ENCODE measurements around the gene TCF25.

The TCF25 gene

GRCh38 chr16:89841275-89841674 lies 32.1 kb upstream of the TCF25 start:
- TF ChIP-seq CTCF (IDR thresholded peaks at IDR 0.05; ENCODE audit: borderline replicate concordance, control extremely low read depth, extremely low read depth, insufficient read depth, missing control alignments): no peak
- DNase-seq (ENCODE audit: low spot score): peak; percentile 66
- in situ Hi-C loops (cut with MboI; ENCODE audit: low sequenced_read_pairs, unreplicated experiment): no loop called here

GRCh38 chr16:89842471-89843408 lies 30.7 kb upstream of the TCF25 start:
- in situ Hi-C loops (cut with MboI; ENCODE audit: low sequenced_read_pairs, unreplicated experiment): no loop called here
- no peak for TF ChIP-seq CTCF (IDR thresholded peaks at IDR 0.05; ENCODE audit: borderline replicate concordance, control extremely low read depth, extremely low read depth, insufficient read depth, missing control alignments)
- no peak for DNase-seq (ENCODE audit: low spot score)

- DNase-seq (ENCODE audit: low spot score): no peak
- in situ Hi-C loops (cut with MboI; ENCODE audit: low sequenced_read_pairs, unreplicated experiment): no loop called here
- no peak for TF ChIP-seq CTCF (IDR thresholded peaks at IDR 0.05; ENCODE audit: borderline replicate concordance, control extremely low read depth, extremely low read depth, insufficient read depth, missing control alignments)
Measured at GRCh38 chr16:89843409-89844350, 29.7 kb upstream of the TCF25 start.

GRCh38 chr16:89844739-89845339 lies 28.6 kb upstream of the TCF25 start:
- in situ Hi-C loops (cut with MboI; ENCODE audit: low sequenced_read_pairs, unreplicated experiment): no loop called here
- no peak for TF ChIP-seq CTCF (IDR thresholded peaks at IDR 0.05; ENCODE audit: borderline replicate concordance, control extremely low read depth, extremely low read depth, insufficient read depth, missing control alignments)
- DNase-seq (ENCODE audit: low spot score): no peak

- no peak for TF ChIP-seq CTCF (IDR thresholded peaks at IDR 0.05; ENCODE audit: borderline replicate concordance, control extremely low read depth, extremely low read depth, insufficient read depth, missing control alignments)
- in situ Hi-C loops (cut with MboI; ENCODE audit: low sequenced_read_pairs, unreplicated experiment): no loop called here
- DNase-seq (ENCODE audit: low spot score): peak; percentile 46
Measured at GRCh38 chr16:89845417-89845816, 28.0 kb upstream of the TCF25 start.
